NCI-H524 treated with DMSO at 0.1 percent for 48 hours (cell line): ENCODE results near the gene DAP3.
"Not testable (repeated sequence)": the region's sequence is repeated elsewhere in the genome, so short reads cannot be mapped to it uniquely, and the experiment has no call there.

Experiments used
- DNase-seq: peaks from one replicate; lab custom pipeline; 2025; lab: John Stamatoyannopoulos, UW

DAP3 gene

GRCh38 chr1:155689081-155689607 lies at the start of gene DAP3:
DAP3 (plus strand) TSS chr1:155689091; CDS start chr1:155709780, 20,689 bp downstream.
- not testable (repeated sequence) for DNase-seq

- DNase-seq, result no peak
Observed at GRCh38 chr1:155640367-155640766, 48.5 kb upstream of the DAP3 start.

GRCh38 chr1:155642559-155643180 lies 46.2 kb upstream of the DAP3 start:
- not testable (repeated sequence) for DNase-seq

- DNase-seq, result no peak
Observed at GRCh38 chr1:155643230-155643629, 45.7 kb upstream of the DAP3 start.

GRCh38 chr1:155645034-155645598 lies 43.8 kb upstream of the DAP3 start:
- no peak for DNase-seq

- DNase-seq, result no peak
Observed at GRCh38 chr1:155645648-155646047, 43.2 kb upstream of the DAP3 start.

- no peak for DNase-seq
Observed at GRCh38 chr1:155646307-155646706, 42.6 kb upstream of the DAP3 start.

- DNase-seq, result no peak
Observed at GRCh38 chr1:155648207-155649147, 40.4 kb upstream of the DAP3 start.

- no peak for DNase-seq
Observed at GRCh38 chr1:155649676-155650075, 39.2 kb upstream of the DAP3 start.

- DNase-seq, result no peak
Observed at GRCh38 chr1:155650231-155650757, 38.6 kb upstream of the DAP3 start.

- DNase-seq, result no peak
Observed at GRCh38 chr1:155651861-155652661, 36.8 kb upstream of the DAP3 start.

GRCh38 chr1:155652951-155653350 lies 35.9 kb upstream of the DAP3 start:
- no peak for DNase-seq

- no peak for DNase-seq
Observed at GRCh38 chr1:155657463-155657862, 31.4 kb upstream of the DAP3 start.

GRCh38 chr1:155661239-155661638 lies 27.7 kb upstream of the DAP3 start:
- not testable (repeated sequence) for DNase-seq

GRCh38 chr1:155669233-155670162 lies 19.4 kb upstream of the DAP3 start:
- DNase-seq, result no peak

- no peak for DNase-seq
Observed at GRCh38 chr1:155671750-155672149, 17.1 kb upstream of the DAP3 start.

GRCh38 chr1:155673003-155673402 lies 15.9 kb upstream of the DAP3 start:
- no peak for DNase-seq

GRCh38 chr1:155678027-155678426 lies 10.9 kb upstream of the DAP3 start:
- no peak for DNase-seq

GRCh38 chr1:155678992-155679391 lies 9.9 kb upstream of the DAP3 start:
- not testable (repeated sequence) for DNase-seq

GRCh38 chr1:155680531-155680930 lies 8.4 kb upstream of the DAP3 start:
- no peak for DNase-seq
